GM21528 (cell line): Measurements from ENCODE around the gene KCNE5.
"Not testable (repeated sequence)": the region's sequence is repeated elsewhere in the genome, so short reads cannot be mapped to it uniquely, and the experiment has no call there.

Experiments used
- ATAC-seq: cut with Tn5 transposase; IDR thresholded peaks from one replicate; pipeline ENCODE4 v1.9.1; 2021; ENCODE audit warnings: mild to moderate bottlenecking, moderate library complexity; ENCODE audit not compliant: unreplicated experiment, low FRiP score

KCNE5 gene

GRCh38 chrX:109619771-109620170, 5.2 kb downstream of the KCNE5 start:
- no peak for ATAC-seq

- ATAC-seq, result no peak
Observed at GRCh38 chrX:109614951-109615350, 10.0 kb downstream of the KCNE5 start.

- ATAC-seq, result no peak
Observed at GRCh38 chrX:109601486-109601885, 23.5 kb downstream of the KCNE5 start.

GRCh38 chrX:109600237-109600651, 24.7 kb downstream of the KCNE5 start:
- no peak for ATAC-seq

GRCh38 chrX:109596015-109596414, 29.0 kb downstream of the KCNE5 start:
- ATAC-seq, result no peak

GRCh38 chrX:109590176-109590575, 34.8 kb downstream of the KCNE5 start:
- ATAC-seq, result no peak

GRCh38 chrX:109585488-109585887, 39.5 kb downstream of the KCNE5 start:
- ATAC-seq, result no peak

GRCh38 chrX:109578916-109579315, 46.1 kb downstream of the KCNE5 start:
- ATAC-seq, result no peak

- ATAC-seq, result no peak
Observed at GRCh38 chrX:109577055-109577454, 47.9 kb downstream of the KCNE5 start.

GRCh38 chrX:109576083-109576482, 48.9 kb downstream of the KCNE5 start:
- not testable (repeated sequence) for ATAC-seq
